HG03064 (cell line): ENCODE results near the gene AGTRAP.

Experiments used
- ATAC-seq: cut with Tn5 transposase; IDR thresholded peaks from one replicate; pipeline ENCODE4 v1.9.1; 2021; ENCODE audit warnings: low read depth; ENCODE audit not compliant: unreplicated experiment

Gene AGTRAP

DNA sequence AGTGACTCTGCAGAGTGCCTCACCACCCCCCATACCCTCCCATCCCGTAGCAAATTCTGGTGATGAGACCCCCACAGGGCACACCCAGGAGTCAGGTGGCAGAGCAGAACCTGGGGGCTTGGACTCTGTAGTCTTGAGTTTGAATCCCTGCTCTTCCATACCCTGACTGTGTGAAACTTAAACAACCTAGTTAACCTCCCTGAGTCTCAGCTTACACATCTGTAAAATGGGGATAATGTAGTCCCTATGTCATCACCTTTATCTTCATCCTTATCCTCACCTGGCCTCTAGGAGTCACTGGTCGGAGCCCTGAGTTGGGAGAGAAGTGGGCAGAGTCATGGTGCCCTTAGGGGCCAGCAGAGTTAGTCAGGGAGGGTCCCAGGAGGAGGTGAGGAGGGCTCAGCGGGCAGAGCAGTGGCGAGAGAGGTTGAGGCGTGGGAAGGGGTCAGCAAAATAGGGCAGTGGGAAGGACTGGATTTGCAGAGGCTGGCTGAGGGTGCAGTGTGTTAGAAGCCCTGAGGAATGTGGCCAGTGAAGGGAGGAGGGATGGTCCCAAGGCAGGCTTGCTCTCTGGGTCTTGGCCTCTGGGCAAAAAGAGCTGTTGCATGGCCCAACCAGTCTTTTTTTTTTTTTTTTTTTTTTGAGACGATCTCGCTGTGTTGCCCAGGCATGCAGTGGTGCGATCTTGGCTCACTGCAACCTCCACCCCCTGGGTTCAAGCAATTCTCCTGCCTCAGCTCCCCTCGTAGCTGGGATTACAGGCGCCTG is 44.6 kb downstream of the AGTRAP start:
- ATAC-seq: no peak

DNA sequence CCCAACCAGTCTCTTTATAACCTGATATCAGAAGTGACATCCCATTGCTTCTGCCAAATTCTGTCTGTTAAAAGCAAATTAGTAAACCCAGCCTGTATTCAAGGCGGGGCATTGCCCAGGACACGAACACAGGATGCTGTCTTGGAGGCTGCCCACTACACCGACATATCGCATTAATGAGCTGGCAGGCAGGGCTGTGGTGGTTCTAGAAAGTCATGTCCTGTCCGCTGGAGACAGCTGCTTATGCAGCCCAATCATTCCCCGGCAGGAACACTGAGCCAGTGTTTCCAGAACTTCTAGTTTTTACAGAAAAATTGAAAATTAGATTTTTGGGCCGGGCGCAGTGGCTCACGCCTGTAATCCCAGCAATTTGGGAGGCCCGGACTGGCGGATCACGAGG is 45.4 kb downstream of the AGTRAP start:
- no peak for ATAC-seq

DNA sequence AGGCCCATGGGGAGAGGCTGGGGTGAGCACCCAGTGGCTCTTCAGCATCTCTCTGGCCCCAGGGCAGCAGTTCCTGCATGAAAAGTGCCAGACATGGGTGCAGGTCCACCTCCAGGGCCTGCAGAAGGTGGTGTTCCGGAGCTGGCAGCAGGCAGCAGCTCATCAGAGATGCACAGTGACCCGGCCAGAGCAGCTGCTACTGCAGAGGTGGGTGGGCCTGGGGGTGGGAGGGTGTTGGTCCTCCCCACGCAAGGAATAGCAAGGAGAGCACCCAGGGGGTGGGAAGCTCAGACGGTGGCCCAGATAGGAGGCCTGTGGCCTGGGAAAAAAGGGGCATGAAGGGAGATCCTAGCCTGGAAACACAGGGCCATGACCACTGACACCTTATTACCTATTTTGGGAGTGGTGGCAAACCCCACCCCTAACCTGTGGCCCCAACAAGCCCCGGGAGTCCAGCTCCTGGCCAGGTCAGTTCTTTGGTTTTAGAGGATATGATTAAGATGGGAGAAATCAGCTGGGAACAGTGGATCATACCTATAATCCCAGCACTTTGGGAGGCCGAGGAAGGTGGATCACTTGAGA is 46.3 kb downstream of the AGTRAP start:
- no peak for ATAC-seq

DNA sequence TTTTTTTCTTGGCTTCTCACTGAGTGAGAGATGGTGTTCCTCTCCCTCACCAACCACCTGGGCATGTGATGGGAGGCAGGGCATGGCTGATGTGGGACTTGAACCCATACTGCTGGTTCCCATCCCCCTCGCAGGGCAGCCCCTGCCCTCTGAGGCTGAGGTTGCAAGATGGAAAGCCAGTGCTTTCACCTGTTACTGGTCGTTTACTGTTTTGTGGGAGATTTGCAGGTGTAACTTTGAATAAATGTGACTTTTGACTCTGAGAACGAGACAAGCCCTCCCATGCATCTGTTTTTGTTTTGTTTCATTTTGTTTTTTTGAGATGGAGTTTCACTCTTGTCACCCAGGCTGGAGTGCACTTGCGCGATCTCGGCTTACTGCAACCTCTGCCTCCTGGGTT is 47.6 kb downstream of the AGTRAP start:
- ATAC-seq: no peak

DNA sequence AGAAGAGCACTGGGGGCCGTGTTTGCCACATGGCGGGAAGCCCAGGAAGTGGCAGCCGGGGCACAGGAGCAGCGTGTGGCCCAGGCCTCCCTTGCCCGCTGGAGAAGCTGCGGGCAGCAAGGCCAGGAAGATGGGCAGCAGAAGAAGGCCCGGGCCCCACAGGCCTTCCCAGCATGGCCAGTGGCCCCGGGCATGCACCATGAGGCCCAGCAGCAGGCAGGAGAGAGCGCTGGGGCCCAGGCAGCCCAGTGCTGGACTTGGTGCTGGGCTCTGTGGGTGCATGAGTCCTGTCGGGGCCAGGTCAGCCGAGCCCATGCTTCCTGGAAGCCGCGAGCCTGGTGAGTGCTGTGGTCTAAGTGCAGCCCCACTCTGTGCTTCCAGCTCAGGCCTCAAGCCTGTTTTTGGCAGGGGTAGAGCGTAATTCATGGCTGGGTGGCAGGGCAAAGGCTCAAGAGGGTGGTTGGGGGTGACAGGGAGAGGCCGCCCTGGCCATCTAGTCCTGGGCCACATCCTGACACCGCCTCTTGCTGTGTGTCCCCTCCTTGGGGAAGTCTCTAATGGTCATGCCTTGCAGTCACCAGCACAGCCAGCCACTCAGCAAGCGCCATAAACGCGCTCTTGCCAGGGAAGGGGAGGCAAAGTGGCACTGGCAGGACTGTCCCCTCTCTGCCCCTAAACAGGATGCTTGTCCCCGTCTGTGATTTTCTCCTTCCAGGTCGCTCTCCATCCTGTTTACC is 48.5 kb downstream of the AGTRAP start:
- ATAC-seq: no peak

DNA sequence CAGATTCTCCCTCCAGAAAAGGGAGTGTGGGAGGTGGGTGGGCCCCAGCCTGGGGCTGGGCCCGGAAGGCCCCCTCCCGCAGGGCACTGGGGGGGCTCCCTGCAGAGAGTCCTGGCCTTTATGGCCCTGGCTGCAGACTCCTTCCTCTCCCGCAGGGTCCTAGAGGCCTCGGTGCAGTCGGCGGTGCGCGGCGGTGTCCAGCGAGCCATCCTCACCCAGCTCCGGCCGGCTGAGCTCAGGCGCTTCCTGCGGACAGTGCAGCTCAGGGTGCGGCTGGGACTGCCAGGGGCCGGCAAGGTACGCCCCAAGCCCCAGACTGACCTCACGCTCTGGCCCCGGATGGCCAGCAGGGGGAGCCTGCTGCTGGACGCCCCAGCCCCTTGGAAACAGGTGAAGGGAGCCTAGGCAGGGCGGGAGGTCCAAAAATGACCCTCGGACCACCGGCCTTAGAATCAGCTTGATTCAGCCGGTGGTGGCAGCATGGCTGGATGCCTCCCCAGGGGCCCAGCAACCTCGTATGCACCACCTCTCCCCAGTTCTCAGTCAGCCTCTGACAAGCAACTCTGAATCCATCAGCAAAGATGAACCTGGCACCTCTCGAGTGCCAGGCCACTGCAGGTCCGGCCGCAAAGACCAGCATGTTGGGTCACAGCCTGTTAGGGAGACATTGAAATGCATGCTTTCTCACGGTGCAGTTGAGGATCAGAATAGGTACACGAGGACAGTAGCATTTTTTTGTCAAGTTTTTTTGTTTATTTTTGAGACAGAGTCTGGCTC is 49.2 kb downstream of the AGTRAP start:
- ATAC-seq: no peak

DNA sequence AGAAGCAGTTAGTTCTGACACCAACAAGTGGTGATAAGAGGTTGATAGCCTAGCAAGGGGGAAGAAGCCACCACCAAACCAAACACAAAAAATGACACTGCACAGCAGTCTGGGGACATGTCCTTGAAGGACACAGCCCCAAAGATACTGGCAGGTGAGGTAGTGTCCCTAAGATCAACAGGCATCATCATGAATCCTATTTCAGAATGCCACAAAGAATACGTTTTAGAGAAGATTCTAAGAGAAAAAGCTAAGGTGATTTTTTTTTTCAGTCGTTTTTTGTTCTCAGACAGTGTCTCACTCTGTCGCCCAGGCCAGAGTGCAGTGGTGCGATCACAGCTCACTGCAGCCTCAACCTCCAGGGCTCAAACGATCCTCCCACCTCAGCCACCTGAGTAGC is 50.2 kb downstream of the AGTRAP start:
- no peak for ATAC-seq

DNA sequence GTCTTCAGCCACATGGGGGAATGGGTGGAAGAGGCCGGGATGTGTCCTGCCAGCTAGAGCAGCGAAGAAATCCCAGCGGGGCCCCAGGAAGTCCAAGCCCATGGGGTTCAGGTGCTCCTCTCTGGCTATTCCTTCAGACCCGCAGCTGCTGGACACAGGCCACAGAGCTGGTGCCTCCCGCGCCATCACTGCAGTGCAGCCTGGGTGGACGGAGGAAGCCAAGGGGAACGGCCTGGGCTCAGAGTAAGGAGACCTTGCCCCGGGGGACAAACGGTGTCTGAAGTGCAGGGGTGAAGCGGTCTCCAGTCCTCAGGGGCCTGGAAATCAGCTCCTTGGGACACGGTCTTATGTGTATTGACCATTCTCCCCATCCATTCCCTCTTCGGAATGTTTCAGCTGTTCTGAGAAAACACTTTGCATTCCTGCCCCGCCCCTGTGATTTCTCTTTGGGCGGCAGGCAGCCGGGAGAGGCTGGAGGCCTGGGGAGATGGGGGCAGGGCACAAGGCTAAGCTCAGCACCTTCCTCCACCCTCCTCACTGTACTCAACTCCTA is 51.4 kb downstream of the AGTRAP start:
- no peak for ATAC-seq

DNA sequence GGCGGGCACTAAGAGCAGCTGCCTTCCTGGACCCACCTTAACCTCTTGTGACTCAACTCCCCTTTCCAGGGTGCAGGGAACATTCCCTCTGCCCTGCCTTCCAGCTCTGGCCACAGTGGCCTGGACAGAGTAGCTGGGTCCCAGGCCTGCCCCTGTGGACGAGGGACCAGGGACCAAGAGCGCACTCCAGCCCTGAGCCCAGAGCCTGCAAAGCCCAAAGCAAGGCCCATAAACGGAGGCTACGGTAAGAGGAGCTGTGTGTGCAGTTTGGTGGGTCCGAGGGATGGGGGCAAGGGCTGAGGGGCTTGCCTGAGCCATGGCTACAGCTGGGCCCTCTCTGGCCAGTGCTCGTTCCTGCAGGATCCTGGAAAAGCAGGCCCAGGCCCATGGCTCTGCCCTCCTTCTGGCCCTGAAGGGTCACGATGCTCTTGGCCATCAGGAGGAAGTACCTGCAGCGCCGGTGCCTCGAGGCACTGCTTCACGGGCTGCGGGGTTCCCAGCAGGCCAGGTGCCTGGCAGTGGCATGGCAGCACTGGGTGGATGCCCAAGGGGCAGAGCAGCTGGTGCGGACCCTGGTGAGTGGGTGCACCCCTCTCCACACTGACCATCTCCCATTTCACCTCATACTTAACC is 52.0 kb downstream of the AGTRAP start:
- no peak for ATAC-seq

DNA sequence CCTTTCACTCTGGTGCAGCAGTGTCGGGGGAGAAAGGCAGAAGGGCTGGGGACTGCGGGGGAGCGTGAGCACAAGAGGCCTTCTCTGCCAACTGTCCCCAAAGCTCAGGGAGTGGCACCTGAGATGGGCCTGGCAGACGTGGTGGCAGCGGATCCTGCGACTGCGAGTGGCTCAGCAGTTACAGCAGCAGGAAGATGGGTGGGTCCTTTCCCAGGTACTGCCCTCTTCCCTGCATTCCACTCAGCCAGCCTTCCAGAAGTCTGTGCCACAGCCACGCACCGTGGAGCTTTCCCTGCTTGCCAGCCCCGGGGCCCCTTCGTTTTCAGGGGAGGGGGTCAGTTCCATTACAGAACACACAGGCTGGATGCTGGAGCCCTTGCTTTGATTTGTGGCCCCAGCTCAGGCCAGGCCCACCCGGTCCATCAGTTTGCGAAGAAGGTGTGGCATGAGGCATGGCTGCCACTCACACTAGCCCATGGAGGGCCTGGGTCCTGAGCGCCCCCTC is 52.7 kb downstream of the AGTRAP start:
- ATAC-seq: no peak

DNA sequence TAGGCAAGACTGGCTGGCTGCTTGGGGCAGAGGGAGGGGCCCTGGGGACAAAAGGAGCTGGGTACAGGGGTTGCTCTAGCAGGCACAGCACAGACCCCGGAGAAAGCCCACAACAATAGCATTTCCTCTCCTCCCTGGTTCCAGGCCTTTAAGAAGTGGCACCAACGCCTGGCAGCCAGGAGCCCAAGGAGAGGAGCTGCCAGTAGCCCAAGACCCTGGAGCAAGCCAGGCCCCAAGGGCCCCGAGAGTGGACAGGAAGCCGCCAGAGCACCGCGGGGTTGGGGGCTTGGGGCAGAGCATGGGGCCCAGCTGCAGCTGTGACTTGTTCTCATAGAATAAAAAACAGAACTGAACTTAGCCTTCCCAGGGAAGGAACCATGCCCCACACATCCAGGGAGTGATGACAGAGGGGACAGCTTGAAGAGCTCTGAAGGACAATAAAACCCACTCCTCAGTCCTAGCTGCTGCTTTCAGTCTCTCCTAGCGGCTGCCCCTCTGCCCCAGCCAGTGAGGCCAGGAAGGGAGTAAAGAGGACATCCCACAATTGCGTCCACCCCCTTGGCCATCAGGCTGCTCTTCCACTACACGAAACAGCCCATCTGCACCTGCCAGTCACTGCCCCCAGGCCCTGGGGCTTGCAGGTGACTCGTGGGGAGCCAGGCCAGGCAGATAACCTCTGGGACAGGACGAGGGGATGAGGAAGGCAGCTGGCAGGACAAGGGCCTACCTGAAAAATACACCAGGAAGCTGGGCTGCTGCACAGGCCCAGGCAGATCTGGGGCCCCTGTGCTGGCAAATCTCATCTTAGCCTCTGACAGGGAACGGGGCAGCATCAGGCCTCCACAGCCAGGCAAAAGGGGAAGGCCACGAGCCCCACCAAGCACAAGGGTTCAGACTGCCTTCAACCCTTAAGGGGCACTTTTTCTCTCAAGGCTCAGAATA is 53.5 kb downstream of the AGTRAP start:
- ATAC-seq: no peak

DNA sequence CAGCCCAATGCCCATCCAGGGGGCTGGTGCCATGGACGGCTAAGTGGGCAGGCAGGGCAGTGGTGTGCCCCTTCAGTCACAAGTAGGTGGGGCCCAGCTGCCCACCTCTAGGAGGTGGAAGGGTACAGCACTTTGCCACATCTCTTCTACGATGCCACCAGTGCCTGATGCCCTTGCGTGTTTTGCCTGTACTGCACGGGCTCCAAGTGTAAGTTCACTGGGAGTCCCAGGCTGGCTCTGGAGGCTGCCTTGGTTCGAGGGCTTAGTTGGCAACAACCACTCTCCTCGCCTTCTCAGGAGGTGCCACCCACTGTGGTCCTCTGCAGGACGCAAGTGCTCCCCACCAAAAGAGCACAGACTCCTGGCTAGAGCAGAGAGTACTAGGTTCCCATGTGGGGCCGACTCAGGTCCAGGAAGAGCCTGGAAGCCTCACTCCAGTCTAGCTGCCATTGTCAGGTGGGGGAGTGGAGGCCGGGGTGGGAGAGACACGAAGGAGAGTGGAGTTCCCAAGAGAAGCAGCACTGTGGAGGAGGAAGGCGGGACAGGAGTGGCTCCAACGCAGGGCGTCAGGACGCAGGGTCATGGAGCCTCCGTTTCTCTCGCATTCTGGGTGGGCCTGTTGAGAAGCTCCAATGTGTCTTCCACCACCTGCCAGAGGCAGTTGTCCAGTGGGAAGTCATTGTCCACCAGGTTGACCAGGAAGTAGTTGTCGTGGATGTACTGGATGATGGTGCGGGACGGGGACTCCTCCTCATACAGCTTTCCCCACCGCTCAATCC is 54.4 kb downstream of the AGTRAP start:
- ATAC-seq: no peak

DNA sequence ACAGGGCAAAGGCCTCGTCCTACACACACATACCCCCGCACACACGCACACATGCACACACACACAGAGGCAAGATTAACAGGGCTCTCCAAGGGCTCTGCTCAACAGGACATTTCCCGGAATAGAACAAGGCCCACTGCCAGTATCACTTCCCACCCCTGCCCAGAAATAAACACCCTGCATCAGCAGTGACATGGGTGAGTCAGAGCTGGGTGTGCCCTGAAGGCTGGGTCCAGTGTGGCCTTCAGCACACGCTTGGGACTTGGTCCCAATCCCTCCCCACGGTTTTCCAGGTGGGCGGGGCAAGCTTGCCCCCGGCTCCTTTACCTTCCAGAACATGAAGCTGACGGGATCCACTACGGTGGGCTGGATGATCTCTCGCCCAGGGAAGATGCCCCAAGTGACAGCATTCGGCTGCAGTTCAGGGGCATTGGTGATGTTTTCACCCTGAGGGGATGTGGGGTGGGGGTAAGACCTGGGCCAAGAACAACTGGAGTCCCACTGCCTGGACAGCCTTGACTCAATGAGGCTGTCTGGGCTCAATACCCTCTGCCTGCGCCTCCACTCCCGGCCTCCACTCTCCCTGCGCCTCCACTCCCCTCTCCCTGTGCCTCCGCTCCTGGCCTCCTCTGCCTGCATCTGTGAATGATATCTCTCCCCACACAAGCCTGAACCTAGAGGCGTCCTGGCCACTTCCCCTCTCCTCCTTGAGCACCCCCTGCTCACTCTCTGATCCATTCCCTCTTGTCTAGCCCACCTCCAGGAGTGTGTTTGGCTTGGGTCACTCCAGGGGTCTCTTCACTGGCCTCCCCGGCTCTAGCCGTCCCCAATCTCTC is 55.2 kb downstream of the AGTRAP start:
- no peak for ATAC-seq

DNA sequence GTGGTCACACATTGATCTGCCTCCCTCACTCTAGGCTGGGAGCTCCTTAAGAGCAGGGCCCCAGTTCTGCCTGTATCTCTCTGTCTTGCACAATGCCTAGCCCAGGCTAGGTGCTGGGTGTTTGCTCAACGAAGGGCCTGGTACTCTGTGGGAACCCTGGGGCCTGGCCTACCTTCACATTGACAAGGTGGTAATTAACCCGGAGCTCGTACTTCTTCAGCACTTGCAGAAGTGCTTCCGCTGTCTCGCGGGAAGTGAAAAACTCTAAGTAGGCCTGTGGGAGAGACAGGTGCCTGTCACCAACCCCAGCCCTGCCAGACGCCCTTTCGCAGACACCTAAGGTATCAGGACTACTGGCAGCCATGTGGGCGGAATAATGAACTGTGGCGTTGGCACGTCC is 56.2 kb downstream of the AGTRAP start:
- ATAC-seq: no peak

DNA sequence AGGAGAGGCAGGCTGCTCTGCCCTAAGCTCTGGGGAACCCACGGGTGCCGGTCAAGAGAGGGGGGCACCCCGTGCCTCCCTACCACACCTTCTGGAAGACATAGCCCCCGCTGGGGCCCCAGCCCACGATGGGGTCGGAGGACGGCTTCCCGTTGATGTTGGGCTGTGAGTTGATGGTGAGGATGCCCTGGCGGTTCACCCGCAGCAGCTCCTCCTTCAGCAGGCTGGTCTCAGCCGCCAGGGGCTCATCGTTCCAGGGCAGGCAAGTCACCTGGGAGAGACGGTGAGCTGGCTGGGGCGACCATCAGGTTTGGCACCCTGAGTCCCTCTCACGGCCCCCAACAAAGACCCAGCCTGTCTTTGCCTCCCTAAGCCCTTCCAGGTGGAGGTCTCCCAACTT is 57.9 kb downstream of the AGTRAP start:
- no peak for ATAC-seq

DNA sequence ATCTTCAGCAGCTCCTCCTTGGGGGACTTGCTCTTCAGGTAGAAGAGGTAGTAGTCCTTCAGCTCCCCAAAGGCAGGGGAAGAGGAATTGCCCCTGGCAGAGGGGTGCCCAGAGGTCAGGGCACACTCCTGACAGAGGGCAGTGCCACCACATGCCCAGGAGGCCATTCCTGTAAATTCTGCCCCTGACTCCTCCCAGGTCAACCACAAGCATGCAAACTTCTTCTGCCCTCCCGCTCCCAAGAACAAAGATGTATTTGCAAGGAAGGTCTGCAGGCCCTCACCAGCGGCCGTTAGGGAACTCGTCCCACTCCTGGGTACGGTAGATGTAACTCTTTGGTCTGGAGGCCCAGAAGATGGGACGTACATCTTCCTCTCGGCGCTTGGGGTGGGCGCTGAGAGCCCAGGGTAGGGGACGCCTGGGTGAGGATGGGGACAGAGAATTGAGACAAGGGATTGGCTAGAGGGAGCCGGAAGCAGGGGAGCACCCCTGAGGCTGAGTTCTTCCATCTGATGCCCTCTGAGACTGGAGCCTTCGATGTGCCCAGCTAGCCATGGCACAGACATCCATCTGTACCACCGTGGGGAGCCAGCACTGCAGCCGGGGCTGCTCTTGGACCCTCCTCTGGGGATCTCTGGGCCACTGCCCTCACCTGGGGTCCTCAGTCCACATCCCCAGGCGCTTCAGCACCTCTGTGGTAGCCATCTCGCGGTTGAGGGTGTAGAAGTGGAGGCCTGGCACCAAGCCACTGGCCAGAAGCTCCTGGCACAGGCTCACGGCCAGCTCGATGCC is 58.7 kb downstream of the AGTRAP start:
- no peak for ATAC-seq
